GM21576 (cell line): ENCODE results near the gene GTF3C5.
A peak's percentile ranks its signal among the peaks of the same experiment; 100 is the strongest.
"Not testable (repeated sequence)": the region's sequence is repeated elsewhere in the genome, so short reads cannot be mapped to it uniquely, and the experiment has no call there.

Experiments used
- ATAC-seq: cut with Tn5 transposase; IDR thresholded peaks from one replicate; pipeline ENCODE4 v1.9.1; 2021; ENCODE audit warnings: mild to moderate bottlenecking, moderate library complexity; ENCODE audit not compliant: unreplicated experiment

Gene GTF3C5

GRCh38 chr9:133030317-133031129 is at the start of gene GTF3C5:
Gene GTF3C5, plus strand, starts transcription at chr9:133030997. Its CDS starts 15 bp downstream, at chr9:133031012.
- ATAC-seq = peak; percentile 96

- no peak for ATAC-seq
Observed at GRCh38 chr9:132982458-132982857, 48.3 kb upstream of the GTF3C5 start.

GRCh38 chr9:132983491-132984201 is 47.2 kb upstream of the GTF3C5 start:
- ATAC-seq = no peak

GRCh38 chr9:132984202-132985070 is 46.4 kb upstream of the GTF3C5 start:
- no peak for ATAC-seq

GRCh38 chr9:132985071-132985350 is 45.8 kb upstream of the GTF3C5 start:
- ATAC-seq = no peak

GRCh38 chr9:132985489-132985888 is 45.3 kb upstream of the GTF3C5 start:
- no peak for ATAC-seq

- no peak for ATAC-seq
Observed at GRCh38 chr9:132986114-132986513, 44.7 kb upstream of the GTF3C5 start.

GRCh38 chr9:132986640-132987620 is 43.9 kb upstream of the GTF3C5 start:
- ATAC-seq = no peak

GRCh38 chr9:132988244-132989013 is 42.4 kb upstream of the GTF3C5 start:
- no peak for ATAC-seq

GRCh38 chr9:132989014-132989310 is 41.8 kb upstream of the GTF3C5 start:
- no peak for ATAC-seq

- ATAC-seq = no peak
Observed at GRCh38 chr9:132989414-132989996, 41.3 kb upstream of the GTF3C5 start.

- not testable (repeated sequence) for ATAC-seq
Observed at GRCh38 chr9:132989998-132990557, 40.7 kb upstream of the GTF3C5 start.

- ATAC-seq = no peak
Observed at GRCh38 chr9:132990781-132991180, 40.0 kb upstream of the GTF3C5 start.

- no peak for ATAC-seq
Observed at GRCh38 chr9:132991351-132992300, 39.2 kb upstream of the GTF3C5 start.

GRCh38 chr9:132993511-132993939 is 37.3 kb upstream of the GTF3C5 start:
- no peak for ATAC-seq

- no peak for ATAC-seq
Observed at GRCh38 chr9:132994410-132995120, 36.2 kb upstream of the GTF3C5 start.

- no peak for ATAC-seq
Observed at GRCh38 chr9:132995121-132995420, 35.7 kb upstream of the GTF3C5 start.
